ENCODE data around the gene KLHL3. TPM values are rescaled to one million over a fixed set of nuclear protein-coding genes. Genes with fewer than 3 reads are reported as not detected.

Gene KLHL3
- polyA plus RNA-seq, 1 donor, result 7.2 TPM

DNA sequence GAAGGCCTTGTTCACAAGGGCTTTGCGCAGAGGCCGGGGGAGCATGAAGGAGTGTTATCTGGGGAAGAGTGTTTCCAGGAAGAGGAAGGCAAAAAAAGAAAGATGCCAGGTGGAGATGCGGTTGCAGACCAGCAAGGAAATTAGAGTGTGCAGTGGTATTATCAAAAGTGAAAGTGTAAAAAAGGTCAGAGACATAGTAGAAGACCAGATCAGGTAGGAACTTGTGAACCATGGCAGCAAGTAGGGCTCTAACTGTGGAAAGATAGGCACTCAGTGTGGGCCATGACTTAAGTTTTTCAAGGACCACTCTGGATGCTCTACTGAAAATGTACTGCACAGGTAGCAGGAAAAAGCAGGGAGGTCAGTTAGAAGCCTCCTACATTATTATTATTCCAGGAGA is 146.7 kb downstream of the KLHL3 start:
- Histone ChIP-seq H3K4me3 (ENCODE audit: low read length) (no peak overlapping the region), H3K36me3 (ENCODE audit: control insufficient read depth, insufficient read depth, low read length) (no peaks in the 10 kb centered on the region), H3K27ac (ENCODE audit: low read length) (no peak overlapping the region), H3K4me1 (ENCODE audit: control insufficient read depth, insufficient read depth, low read length) (no peaks in the 10 kb centered on the region), H3K27me3 (ENCODE audit: control insufficient read depth, insufficient read depth, low read length) (no peaks in the 10 kb centered on the region), H3K9me3 (ENCODE audit: control insufficient read depth, low read depth, low read length) (no peaks in the 10 kb centered on the region)
- no peak for DNase-seq
- 95% methylated on average over 3 of the region's 3 CpGs for WGBS (ENCODE audit: insufficient coverage, low lambda C conversion rate)

GRCh38 chr5:137587919-137588318 is 148.0 kb downstream of the KLHL3 start:
- Histone ChIP-seq H3K9me3 (ENCODE audit: control insufficient read depth, low read depth, low read length) (no peaks in the 10 kb centered on the region), H3K4me3 (ENCODE audit: low read length) (no peak overlapping the region), H3K36me3 (ENCODE audit: control insufficient read depth, insufficient read depth, low read length) (no peaks in the 10 kb centered on the region), H3K27me3 (ENCODE audit: control insufficient read depth, insufficient read depth, low read length) (no peaks in the 10 kb centered on the region), H3K4me1 (ENCODE audit: control insufficient read depth, insufficient read depth, low read length) (no peaks in the 10 kb centered on the region), H3K27ac (ENCODE audit: low read length) (no peak overlapping the region)
- DNase-seq, result no peak
- 98% methylated on average over 4 of the region's 4 CpGs for WGBS (ENCODE audit: insufficient coverage, low lambda C conversion rate)

- Histone ChIP-seq H3K36me3 (ENCODE audit: control insufficient read depth, insufficient read depth, low read length) (no peaks in the 10 kb centered on the region), H3K4me3 (ENCODE audit: low read length) (no peak overlapping the region), H3K27me3 (ENCODE audit: control insufficient read depth, insufficient read depth, low read length) (no peaks in the 10 kb centered on the region), H3K4me1 (ENCODE audit: control insufficient read depth, insufficient read depth, low read length) (no peaks in the 10 kb centered on the region), H3K27ac (ENCODE audit: low read length) (no peak overlapping the region), H3K9me3 (ENCODE audit: control insufficient read depth, low read depth, low read length) (no peaks in the 10 kb centered on the region)
- no peak for DNase-seq
- WGBS (ENCODE audit: insufficient coverage, low lambda C conversion rate), result 78% methylated on average over 1 of the region's 1 CpG
Observed at GRCh38 chr5:137584262-137584661, 151.6 kb downstream of the KLHL3 start.

DNA sequence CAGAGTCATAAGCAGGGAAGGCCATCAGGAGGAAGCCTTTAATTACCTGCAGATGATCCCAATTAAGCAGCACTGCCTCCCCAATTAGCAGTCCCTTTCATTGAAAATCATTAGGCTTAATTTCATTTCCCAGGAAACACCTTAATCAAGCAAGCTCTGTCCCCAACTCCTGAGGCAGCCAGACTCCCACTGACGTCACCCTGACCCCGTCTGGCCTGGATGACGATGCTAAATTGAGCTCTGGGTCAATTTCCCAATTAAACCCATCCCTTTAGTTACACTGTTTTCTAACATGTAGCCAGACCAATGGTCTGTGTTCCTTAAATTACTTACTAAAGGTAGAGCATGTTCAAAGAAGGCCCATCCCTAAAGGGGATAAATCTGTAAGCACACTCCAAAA is 152.8 kb downstream of the KLHL3 start:
- no peaks in the 10 kb centered on the region for H3K27me3 ChIP-seq (ENCODE audit: control insufficient read depth, insufficient read depth, low read length)
- H3K4me1 ChIP-seq (ENCODE audit: control insufficient read depth, insufficient read depth, low read length), result no peaks in the 10 kb centered on the region
- no peak overlapping the region for H3K4me3 ChIP-seq (ENCODE audit: low read length)
- no peak for DNase-seq
- no CpG with 5 or more reads among the region's 3 CpGs for WGBS (ENCODE audit: insufficient coverage, low lambda C conversion rate)
- no peaks in the 10 kb centered on the region for H3K36me3 ChIP-seq (ENCODE audit: control insufficient read depth, insufficient read depth, low read length)
- H3K27ac ChIP-seq (ENCODE audit: low read length), result no peak overlapping the region
- H3K9me3 ChIP-seq (ENCODE audit: control insufficient read depth, low read depth, low read length), result no peaks in the 10 kb centered on the region

GRCh38 chr5:137582218-137582617 is 153.7 kb downstream of the KLHL3 start:
- WGBS (ENCODE audit: insufficient coverage, low lambda C conversion rate), result no CpG with 5 or more reads among the region's 4 CpGs
- Histone ChIP-seq H3K27me3 (ENCODE audit: control insufficient read depth, insufficient read depth, low read length) (no peaks in the 10 kb centered on the region), H3K4me3 (ENCODE audit: low read length) (no peak overlapping the region), H3K27ac (ENCODE audit: low read length) (no peak overlapping the region), H3K36me3 (ENCODE audit: control insufficient read depth, insufficient read depth, low read length) (no peaks in the 10 kb centered on the region), H3K9me3 (ENCODE audit: control insufficient read depth, low read depth, low read length) (no peaks in the 10 kb centered on the region), H3K4me1 (ENCODE audit: control insufficient read depth, insufficient read depth, low read length) (no peaks in the 10 kb centered on the region)
- DNase-seq, result no peak

DNA sequence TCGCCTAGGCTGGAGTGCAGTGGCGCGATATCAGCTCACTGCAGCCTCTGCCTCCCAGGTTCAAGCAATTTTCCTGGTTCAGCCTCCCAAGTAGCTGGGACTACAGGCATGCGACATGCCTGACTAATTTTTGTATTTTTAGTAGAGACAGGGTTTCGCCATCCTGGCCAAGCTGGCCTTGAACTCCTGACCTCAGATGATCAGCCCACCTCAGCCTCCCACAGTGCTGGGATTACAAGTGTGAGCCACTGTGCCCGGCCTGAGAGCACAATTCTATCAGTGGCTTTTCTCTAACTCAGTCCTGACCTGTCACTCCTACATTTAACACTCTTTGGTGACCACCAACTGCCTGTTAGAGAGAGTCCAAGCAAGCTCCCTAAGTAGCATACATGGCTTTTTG is 154.1 kb downstream of the KLHL3 start:
- WGBS (ENCODE audit: insufficient coverage, low lambda C conversion rate), result no CpG with 5 or more reads among the region's 6 CpGs
- Histone ChIP-seq H3K4me1 (ENCODE audit: control insufficient read depth, insufficient read depth, low read length) (no peaks in the 10 kb centered on the region), H3K4me3 (ENCODE audit: low read length) (no peak overlapping the region), H3K27me3 (ENCODE audit: control insufficient read depth, insufficient read depth, low read length) (no peaks in the 10 kb centered on the region), H3K36me3 (ENCODE audit: control insufficient read depth, insufficient read depth, low read length) (no peaks in the 10 kb centered on the region), H3K9me3 (ENCODE audit: control insufficient read depth, low read depth, low read length) (no peaks in the 10 kb centered on the region), H3K27ac (ENCODE audit: low read length) (no peak overlapping the region)
- no peak for DNase-seq

GRCh38 chr5:137580030-137580429 is 155.9 kb downstream of the KLHL3 start:
- Histone ChIP-seq H3K27me3 (ENCODE audit: control insufficient read depth, insufficient read depth, low read length) (no peaks in the 10 kb centered on the region), H3K4me3 (ENCODE audit: low read length) (no peak overlapping the region), H3K4me1 (ENCODE audit: control insufficient read depth, insufficient read depth, low read length) (no peaks in the 10 kb centered on the region), H3K27ac (ENCODE audit: low read length) (no peak overlapping the region), H3K9me3 (ENCODE audit: control insufficient read depth, low read depth, low read length) (no peaks in the 10 kb centered on the region), H3K36me3 (ENCODE audit: control insufficient read depth, insufficient read depth, low read length) (no peaks in the 10 kb centered on the region)
- WGBS (ENCODE audit: insufficient coverage, low lambda C conversion rate), result no CpG with 5 or more reads among the region's 3 CpGs
- DNase-seq, result no peak

DNA sequence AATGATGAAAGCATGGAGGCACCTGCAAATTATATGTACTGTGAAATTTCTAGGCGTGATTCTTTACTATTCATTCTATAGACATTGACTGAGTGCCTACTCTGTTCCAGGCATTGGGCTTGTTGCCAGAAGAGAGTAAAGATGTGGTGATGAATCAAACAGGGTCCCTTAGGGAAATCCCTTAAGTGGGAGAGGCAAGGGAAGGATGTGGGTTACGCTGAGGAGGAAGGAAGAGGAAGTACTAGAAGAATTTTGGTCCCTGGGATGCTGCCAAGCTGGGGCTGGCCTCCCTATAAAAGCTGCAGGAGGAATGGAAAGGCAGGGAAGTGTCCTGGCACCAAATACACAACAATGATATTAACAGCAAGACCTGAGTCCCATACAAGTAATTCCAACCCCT is 160.0 kb downstream of the KLHL3 start:
- Histone ChIP-seq H3K4me3 (ENCODE audit: low read length) (no peak overlapping the region), H3K9me3 (ENCODE audit: control insufficient read depth, low read depth, low read length) (no peaks in the 10 kb centered on the region), H3K4me1 (ENCODE audit: control insufficient read depth, insufficient read depth, low read length) (no peaks in the 10 kb centered on the region), H3K27me3 (ENCODE audit: control insufficient read depth, insufficient read depth, low read length) (no peaks in the 10 kb centered on the region), H3K27ac (ENCODE audit: low read length) (no peak overlapping the region), H3K36me3 (ENCODE audit: control insufficient read depth, insufficient read depth, low read length) (no peaks in the 10 kb centered on the region)
- no CpG with 5 or more reads among the region's 2 CpGs for WGBS (ENCODE audit: insufficient coverage, low lambda C conversion rate)
- no peak for DNase-seq

DNA sequence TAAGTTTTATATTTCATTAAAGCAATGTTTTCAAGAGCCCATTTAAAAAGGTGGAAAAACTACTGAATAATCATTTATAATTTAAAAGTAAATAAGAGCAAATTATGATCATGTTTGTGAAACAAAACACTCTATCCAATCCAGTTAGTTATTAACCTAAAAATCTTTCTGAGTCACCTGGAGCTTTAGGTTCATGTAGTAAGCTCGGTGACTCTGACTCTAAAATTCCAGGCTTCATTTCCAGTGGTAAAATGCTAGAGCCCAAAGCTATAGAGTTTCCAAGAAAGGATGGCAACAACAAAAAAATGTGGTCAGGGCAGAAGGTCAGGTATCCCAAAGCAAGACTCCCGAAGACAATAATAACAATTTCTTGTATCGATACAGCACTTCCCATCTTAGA is 160.7 kb downstream of the KLHL3 start:
- H3K4me1 ChIP-seq (ENCODE audit: control insufficient read depth, insufficient read depth, low read length), result no peaks in the 10 kb centered on the region
- no peaks in the 10 kb centered on the region for H3K27me3 ChIP-seq (ENCODE audit: control insufficient read depth, insufficient read depth, low read length)
- no peak for DNase-seq
- no peak overlapping the region for H3K4me3 ChIP-seq (ENCODE audit: low read length)
- no peaks in the 10 kb centered on the region for H3K36me3 ChIP-seq (ENCODE audit: control insufficient read depth, insufficient read depth, low read length)
- H3K9me3 ChIP-seq (ENCODE audit: control insufficient read depth, low read depth, low read length), result no peaks in the 10 kb centered on the region
- no peak overlapping the region for H3K27ac ChIP-seq (ENCODE audit: low read length)
- WGBS (ENCODE audit: insufficient coverage, low lambda C conversion rate), result 100% methylated on average over 2 of the region's 3 CpGs

GRCh38 chr5:137573376-137573775 is 162.5 kb downstream of the KLHL3 start:
- Histone ChIP-seq H3K4me1 (ENCODE audit: control insufficient read depth, insufficient read depth, low read length) (no peaks in the 10 kb centered on the region), H3K36me3 (ENCODE audit: control insufficient read depth, insufficient read depth, low read length) (no peaks in the 10 kb centered on the region), H3K4me3 (ENCODE audit: low read length) (no peak overlapping the region), H3K27ac (ENCODE audit: low read length) (no peak overlapping the region), H3K27me3 (ENCODE audit: control insufficient read depth, insufficient read depth, low read length) (no peaks in the 10 kb centered on the region), H3K9me3 (ENCODE audit: control insufficient read depth, low read depth, low read length) (no peaks in the 10 kb centered on the region)
- no peak for DNase-seq
- whole genome bisulfite sequencing (ENCODE audit: insufficient coverage, low lambda C conversion rate), result no CpG with 5 or more reads among the region's 2 CpGs

- no peaks in the 10 kb centered on the region for H3K9me3 ChIP-seq (ENCODE audit: control insufficient read depth, low read depth, low read length)
- no peaks in the 10 kb centered on the region for H3K27me3 ChIP-seq (ENCODE audit: control insufficient read depth, insufficient read depth, low read length)
- H3K27ac ChIP-seq (ENCODE audit: low read length), result no peak overlapping the region
- no peaks in the 10 kb centered on the region for H3K4me1 ChIP-seq (ENCODE audit: control insufficient read depth, insufficient read depth, low read length)
- H3K4me3 ChIP-seq (ENCODE audit: low read length), result no peak overlapping the region
- no peaks in the 10 kb centered on the region for H3K36me3 ChIP-seq (ENCODE audit: control insufficient read depth, insufficient read depth, low read length)
- no peak for DNase-seq
- WGBS (ENCODE audit: insufficient coverage, low lambda C conversion rate), result no CpG with 5 or more reads among the region's 5 CpGs
Observed at GRCh38 chr5:137572042-137572695, 163.7 kb downstream of the KLHL3 start.

All from large intestine (tissue), 3 donors.